Thyroid gland (tissue), 4 donors: Measurements from ENCODE around the gene POPDC2. TPM values are rescaled to one million over a fixed set of nuclear protein-coding genes. Genes with fewer than 3 reads are reported as not detected.

ENCODE experiments used
- DNase-seq, 2 donors: peaks; one replicate each; pipeline ENCODE4 v3.0.0-alpha.2; 2019
- H3K27ac ChIP-seq, 3 donors: fragments of 200-600 bp; sonication (generic); 1 replicate in 2 of 3; 2 replicates in 1 of 3; pipeline ENCODE4 v1.5.1; 2016 to 2019; ENCODE audit warnings: mild to moderate bottlenecking in 1 of 3, moderate library complexity in 1 of 3
- H3K27me3 ChIP-seq: fragments of 200-600 bp; sonication (generic); one replicate; pipeline ENCODE4 v1.5.1; 2019
- H3K36me3 ChIP-seq, 2 donors: fragments of 200-600 bp; sonication (generic); one replicate each; pipeline ENCODE4 v1.5.1; 2016 to 2019
- H3K4me1 ChIP-seq, 2 donors: fragments of 200-600 bp; sonication (generic); one replicate each; pipeline ENCODE4 v1.5.1; 2017 to 2019
- H3K4me3 ChIP-seq, 3 donors: fragments of 200-600 bp; sonication (generic); replicated peaks in 1 of 3; 1 replicate in 2 of 3; 2 replicates in 1 of 3; pipeline ENCODE4 v1.5.1; 2016; ENCODE audit warnings: mild to moderate bottlenecking in 1 of 3
- H3K9me3 ChIP-seq: fragments of 200-600 bp; sonication (generic); one replicate; pipeline ENCODE4 v1.5.1; 2017
- POLR2A ChIP-seq, 2 donors: fragments of 450-650 bp; IDR thresholded peaks; one replicate each; pipeline ENCODE4 v1.6.1; 2017; ENCODE audit warnings: antibody characterized with exemption in 2 of 2, mild to moderate bottlenecking in 2 of 2, moderate library complexity in 1 of 2
- WGBS, 2 donors: methylation state at CpG; one replicate each; pipeline ENCODE4 v1.1.5; 2017; 5-methylcytosine and 5-hydroxymethylcytosine counted together
- intact Hi-C: fragments of 100-400 bp; cut with DNase I; formaldehyde crosslinking; loops from one replicate; pipeline ENCODE4 v1.15.1; 2023
- total RNA-seq, 4 donors: library from RNA; depleted of rRNA; stranded (reverse); fragments of >200 nt; gene quantifications; one replicate each; pipeline ENCODE4 v1.2.3, GENCODE V29; 2016
- TF ChIP-seq, protein P1 (sequence below), 6 experiments: fragments of 200-600 bp in 3 of 6; fragments of 450-650 bp in 3 of 6; sonication (generic) in 3 of 6; IDR thresholded peaks; one replicate each; pipeline ENCODE4 v1.5.1; 2016 to 2019; ENCODE audit warnings: antibody characterized with exemption in 6 of 6, mild to moderate bottlenecking in 2 of 6, inconsistent platforms in 1 of 6, moderate library complexity in 1 of 6

Gene POPDC2
- total RNA-seq, 4 donors from 2014 or later: 1.9 to 5.4 (median 4.6) TPM

DNA sequence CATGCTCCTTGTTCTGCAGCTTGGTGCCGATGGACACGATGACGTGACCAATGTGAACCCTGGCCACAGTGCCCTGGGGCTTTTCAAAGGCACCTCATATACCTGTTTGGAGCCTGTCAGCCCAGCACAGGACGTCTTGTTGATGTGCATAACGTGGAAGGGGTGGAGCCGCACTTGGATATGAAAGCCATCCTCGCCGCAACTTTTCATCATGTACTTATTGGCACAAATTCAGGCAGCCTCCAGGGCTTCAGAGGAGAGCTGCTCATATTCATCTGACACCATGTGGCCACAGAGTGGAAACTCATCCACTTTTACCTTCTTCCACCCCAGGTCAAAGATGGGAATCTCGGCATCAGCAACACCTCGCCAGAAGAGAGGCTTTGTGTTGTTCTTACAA, 24.7 kb downstream of the POPDC2 start:
- intact Hi-C loops: no loop called here
- WGBS, 2 donors: 87 to 97% methylated on average over 7 to 9 of the region's 10 CpGs
- TF ChIP-seq, protein P1, sequence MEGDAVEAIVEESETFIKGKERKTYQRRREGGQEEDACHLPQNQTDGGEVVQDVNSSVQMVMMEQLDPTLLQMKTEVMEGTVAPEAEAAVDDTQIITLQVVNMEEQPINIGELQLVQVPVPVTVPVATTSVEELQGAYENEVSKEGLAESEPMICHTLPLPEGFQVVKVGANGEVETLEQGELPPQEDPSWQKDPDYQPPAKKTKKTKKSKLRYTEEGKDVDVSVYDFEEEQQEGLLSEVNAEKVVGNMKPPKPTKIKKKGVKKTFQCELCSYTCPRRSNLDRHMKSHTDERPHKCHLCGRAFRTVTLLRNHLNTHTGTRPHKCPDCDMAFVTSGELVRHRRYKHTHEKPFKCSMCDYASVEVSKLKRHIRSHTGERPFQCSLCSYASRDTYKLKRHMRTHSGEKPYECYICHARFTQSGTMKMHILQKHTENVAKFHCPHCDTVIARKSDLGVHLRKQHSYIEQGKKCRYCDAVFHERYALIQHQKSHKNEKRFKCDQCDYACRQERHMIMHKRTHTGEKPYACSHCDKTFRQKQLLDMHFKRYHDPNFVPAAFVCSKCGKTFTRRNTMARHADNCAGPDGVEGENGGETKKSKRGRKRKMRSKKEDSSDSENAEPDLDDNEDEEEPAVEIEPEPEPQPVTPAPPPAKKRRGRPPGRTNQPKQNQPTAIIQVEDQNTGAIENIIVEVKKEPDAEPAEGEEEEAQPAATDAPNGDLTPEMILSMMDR (IDR thresholded peaks at IDR 0.05): no peak
- TF ChIP-seq POLR2A (IDR thresholded peaks at IDR 0.05): no peak

GRCh38 chr3:119632829-119633228, 27.6 kb downstream of the POPDC2 start:
- no peaks in the 10 kb centered on the region for H3K9me3 ChIP-seq
- no peak overlapping the region for H3K27ac ChIP-seq
- no peaks in the 10 kb centered on the region for H3K27me3 ChIP-seq
- H3K36me3 ChIP-seq: no peaks in the 10 kb centered on the region
- intact Hi-C loops: no loop called here
- no peak for TF ChIP-seq POLR2A (IDR thresholded peaks at IDR 0.05)
- TF ChIP-seq, protein P1 (IDR thresholded peaks at IDR 0.05): no peak
- no peak overlapping the region for H3K4me3 ChIP-seq
- H3K4me1 ChIP-seq: peaks cover 11 to 34% of the 10 kb centered on the region in 2 donors
- WGBS, 2 donors: 87 to 92% methylated on average over 4 of the region's 4 CpGs
- no peak for DNase-seq

More for the DNA sequence above, 24.7 kb downstream of the POPDC2 start:
- no peaks in the 10 kb centered on the region for H3K27me3 ChIP-seq
- peak overlapping the region; percentile 77 to 96 (median 92) for H3K27ac ChIP-seq
- DNase-seq: no peak
- no peaks in the 10 kb centered on the region for H3K36me3 ChIP-seq
- no peak overlapping the region for H3K4me3 ChIP-seq
- H3K9me3 ChIP-seq: no peaks in the 10 kb centered on the region
- peaks cover 24 to 36% of the 10 kb centered on the region in 2 donors for H3K4me1 ChIP-seq

- H3K27ac ChIP-seq: no peak overlapping the region
- no peak for DNase-seq
- no peak overlapping the region for H3K4me3 ChIP-seq
- no peaks in the 10 kb centered on the region for H3K36me3 ChIP-seq
- no peaks in the 10 kb centered on the region for H3K27me3 ChIP-seq
- TF ChIP-seq POLR2A (IDR thresholded peaks at IDR 0.05): no peak
- TF ChIP-seq, protein P1 (IDR thresholded peaks at IDR 0.05): no peak
- WGBS, 2 donors: 92 to 94% methylated on average over 4 of the region's 4 CpGs
- H3K4me1 ChIP-seq: peaks cover 4 to 28% of the 10 kb centered on the region in 2 donors
- intact Hi-C loops: no loop called here
- H3K9me3 ChIP-seq: no peaks in the 10 kb centered on the region
These were observed 28.2 kb downstream of the POPDC2 start for GRCh38 chr3:119632216-119632615.

GRCh38 chr3:119631516-119631915, 28.9 kb downstream of the POPDC2 start:
- no peak for TF ChIP-seq POLR2A (IDR thresholded peaks at IDR 0.05)
- TF ChIP-seq, protein P1 (IDR thresholded peaks at IDR 0.05): no peak
- H3K27me3 ChIP-seq: no peaks in the 10 kb centered on the region

GRCh38 chr3:119630880-119631329, 29.5 kb downstream of the POPDC2 start:
- Histone ChIP-seq H3K9me3 (no peaks in the 10 kb centered on the region), H3K4me1 (peaks cover 0 to 15% of the 10 kb centered on the region in 2 donors), H3K36me3 (no peaks in the 10 kb centered on the region), H3K27me3 (no peaks in the 10 kb centered on the region), H3K27ac (peak overlapping the region in 1 of 3 donors; percentile 13), H3K4me3 (no peak overlapping the region)
- TF ChIP-seq, protein P1 (IDR thresholded peaks at IDR 0.05): no peak
- TF ChIP-seq POLR2A (IDR thresholded peaks at IDR 0.05): no peak
- intact Hi-C loops: no loop called here
- DNase-seq: no peak
- WGBS, 2 donors: 88 to 90% methylated on average over 7 of the region's 7 CpGs

More at GRCh38 chr3:119631516-119631915, 28.9 kb downstream of the POPDC2 start:
- intact Hi-C loops: no loop called here
- no peak for DNase-seq
- H3K36me3 ChIP-seq: no peaks in the 10 kb centered on the region
- no peak overlapping the region for H3K27ac ChIP-seq
- H3K4me3 ChIP-seq: no peak overlapping the region
- peaks cover 0 to 21% of the 10 kb centered on the region in 2 donors for H3K4me1 ChIP-seq
- H3K9me3 ChIP-seq: no peaks in the 10 kb centered on the region
- WGBS, 2 donors: 89 to 91% methylated on average over 3 of the region's 3 CpGs
